ENCODE data around the gene SUN5.
"Not testable (repeated sequence)": the region's sequence is repeated elsewhere in the genome, so short reads cannot be mapped to it uniquely, and the experiment has no call there.

SUN5 gene

DNA sequence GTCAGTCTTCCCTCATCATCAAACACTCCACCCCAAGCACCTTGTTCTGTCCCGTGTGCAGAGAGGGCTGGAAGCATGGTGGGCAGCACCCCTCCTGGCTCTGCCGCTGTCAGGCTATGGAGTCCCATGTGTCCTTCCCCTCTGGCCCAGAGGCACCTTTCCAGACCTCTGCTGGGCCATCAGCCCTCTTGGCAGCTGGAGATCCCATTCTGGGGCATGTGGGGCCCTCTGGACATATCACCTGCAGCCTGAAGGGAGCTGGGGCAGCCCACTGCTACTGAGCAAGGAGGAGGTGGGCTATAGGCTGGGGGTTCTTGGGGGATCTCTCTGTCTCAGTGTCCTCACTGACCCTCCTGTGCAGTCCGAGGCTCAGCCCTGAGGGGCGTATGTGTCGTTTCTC lies 42.2 kb downstream of the SUN5 start:
- no peak for DNase-seq

DNA sequence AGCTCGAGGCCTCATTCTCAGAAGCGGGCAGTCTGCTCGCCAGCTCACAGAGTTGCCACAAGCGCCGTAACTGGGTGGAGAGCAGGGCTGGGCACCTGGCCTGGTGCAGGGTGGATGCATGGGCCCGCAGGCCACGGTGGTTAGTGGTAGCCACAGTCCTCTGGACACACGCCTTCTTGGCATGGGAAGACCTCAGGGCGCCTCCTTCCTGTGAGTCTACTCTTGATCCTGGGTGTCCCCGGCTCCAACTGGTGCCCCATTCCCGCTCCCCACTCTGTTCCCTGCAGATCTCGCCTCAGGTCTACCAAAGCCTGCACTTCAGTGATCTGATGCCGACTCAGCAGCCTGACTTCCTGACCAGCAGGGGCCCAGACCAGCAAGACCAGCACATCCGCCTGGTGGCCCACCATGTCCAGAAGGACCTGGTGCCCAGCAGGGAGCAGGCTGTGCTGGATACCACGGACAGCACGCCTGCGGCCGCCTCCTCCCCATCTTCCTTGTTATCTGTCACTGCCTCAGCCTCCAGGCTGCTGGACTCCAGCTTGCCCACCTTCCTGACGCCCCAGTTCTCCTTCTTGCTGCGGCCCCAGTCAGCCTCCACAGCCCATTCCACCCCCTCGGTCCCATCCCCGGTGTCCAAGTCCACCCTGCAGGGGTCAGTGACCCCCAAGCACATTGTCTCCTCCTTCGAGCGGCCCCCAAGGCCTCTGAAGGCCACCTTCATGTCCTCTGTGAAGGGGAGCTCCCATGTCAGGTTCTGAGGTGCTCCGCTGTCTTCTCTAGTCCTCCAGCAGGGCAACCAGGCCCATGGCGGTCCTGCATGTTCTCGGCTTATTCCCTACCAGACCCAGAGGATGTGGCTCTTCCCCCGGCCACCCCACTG lies 43.1 kb downstream of the SUN5 start:
- DNase-seq: no peak

DNA sequence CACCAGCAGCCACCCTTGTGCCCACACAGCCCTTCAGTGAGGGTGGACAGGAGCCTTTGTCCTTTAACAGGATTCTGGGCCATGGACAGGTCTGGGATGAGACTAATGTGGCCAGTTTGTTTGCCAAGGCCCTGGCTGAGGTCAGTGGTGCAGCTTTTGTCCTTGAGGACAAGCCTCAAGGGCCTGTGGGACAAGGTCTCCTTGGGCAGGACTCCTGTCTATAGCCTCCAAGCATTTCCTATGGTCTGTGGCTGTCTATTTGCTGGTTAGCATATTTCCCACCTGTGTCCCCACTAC lies 44.1 kb downstream of the SUN5 start:
- no peak for DNase-seq

DNA sequence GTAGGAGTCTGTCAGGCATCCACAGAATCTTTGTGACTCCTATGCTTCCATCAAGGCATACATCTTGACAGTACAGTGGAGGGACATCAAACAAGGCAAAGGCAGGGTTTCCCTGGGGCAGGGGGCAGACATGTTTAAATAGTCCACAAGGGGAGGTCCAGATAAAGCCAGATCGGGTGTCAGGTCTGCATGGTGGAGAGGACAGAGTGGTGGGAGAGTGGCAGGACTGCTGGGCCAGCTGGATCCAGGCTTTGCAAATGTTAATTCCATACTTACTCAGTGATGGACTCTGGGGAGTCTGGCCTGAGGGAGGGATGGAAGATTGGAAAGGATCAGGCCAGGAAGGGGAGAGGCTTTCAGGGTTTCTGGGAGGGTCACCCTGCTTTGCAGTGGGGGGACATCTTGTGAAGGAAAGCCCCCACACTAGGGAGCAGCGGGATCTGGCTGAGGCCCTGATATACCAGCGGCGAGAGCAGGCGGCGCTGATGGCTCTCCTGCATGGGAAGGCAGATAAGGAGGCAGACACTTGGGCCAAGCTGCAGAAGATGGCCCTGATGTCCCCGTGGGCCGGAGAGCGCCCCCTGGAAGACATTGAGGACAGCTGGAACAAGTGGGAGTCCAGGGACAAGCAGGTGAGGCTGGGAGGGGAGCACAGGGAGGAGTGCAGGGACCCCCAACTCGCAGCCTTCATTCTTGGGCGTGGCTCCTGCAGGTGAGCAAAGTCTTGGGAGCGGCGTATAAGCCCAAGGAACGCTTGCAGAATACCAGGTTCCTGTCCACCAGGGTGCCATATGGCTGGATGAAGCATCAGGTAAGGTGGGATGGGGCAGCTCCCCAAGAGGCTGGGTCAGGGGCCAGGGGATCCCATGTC lies 44.6 kb downstream of the SUN5 start:
- no peak for DNase-seq

DNA sequence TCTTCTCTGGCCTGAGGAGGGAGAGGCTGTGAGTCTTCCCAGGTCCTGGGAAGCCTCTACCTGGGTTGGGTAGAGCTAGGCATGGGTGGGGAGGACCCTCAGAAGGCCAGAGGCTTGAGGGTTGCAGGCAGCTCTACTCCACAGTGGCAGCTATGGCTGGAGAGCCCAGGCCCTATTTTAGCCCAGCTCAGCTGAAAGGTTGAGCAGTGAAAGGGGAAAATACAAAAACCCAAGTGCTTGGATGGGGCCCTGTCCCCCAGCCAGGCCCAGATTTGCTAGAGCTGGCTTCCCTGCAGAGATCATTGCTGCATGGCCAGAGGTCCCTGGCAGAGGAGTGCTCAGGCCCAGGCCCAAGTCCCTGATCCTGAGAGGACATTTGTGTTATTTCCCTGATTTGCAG lies 45.7 kb downstream of the SUN5 start:
- no peak for DNase-seq

- no peak for DNase-seq
Observed at GRCh38 chr20:32957459-32957858, 46.8 kb downstream of the SUN5 start.

DNA sequence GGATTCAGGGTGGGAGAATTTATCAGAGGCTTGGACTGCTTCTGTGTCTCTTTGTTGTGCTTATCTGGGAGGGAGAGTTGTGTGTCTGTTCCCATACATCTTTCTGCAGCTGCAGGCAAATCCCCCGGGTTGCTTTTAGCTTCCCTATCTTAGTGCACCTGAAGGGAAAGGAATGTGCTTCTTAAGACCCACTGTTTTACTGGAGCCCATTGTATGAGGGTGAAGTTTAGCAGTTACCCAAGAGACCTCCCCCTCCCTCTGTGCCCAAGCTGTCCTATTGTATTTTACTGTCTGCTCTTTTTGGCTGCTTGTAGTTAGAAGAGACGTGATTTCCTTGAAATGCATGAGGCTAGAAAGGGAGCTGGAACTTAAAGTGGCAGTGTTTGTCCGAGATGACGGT lies 53.7 kb downstream of the SUN5 start:
- not testable (repeated sequence) for DNase-seq

- DNase-seq: no peak
Observed at GRCh38 chr20:32946629-32947028, 57.6 kb downstream of the SUN5 start.

- no peak for DNase-seq
Observed at GRCh38 chr20:32945710-32946221, 58.5 kb downstream of the SUN5 start.

DNA sequence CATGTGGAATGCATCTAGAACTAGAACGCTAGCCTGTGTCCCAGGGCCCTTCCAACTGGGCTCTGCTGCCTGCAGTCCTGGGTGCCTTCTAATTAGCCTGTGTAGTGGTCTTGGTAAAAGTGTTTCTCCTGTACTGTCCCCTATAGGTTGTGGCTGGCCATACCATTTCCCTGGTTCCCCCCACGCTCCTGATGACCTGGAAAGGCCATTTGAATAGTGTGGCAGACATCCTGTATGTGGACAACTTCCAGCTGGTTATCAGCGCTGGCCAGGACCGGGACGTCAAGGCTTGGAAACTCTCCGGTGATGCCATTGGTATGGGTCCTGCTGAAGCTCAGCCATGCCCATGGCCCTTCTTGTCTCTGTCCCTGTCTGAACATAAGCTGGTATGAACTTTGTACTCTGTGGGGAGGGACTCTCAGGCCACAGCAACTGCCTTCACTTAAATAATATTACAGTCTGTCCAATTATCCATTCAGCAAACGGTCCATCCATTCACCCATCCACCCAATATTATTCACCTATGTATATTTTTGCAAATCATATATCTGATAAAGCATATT lies 60.7 kb downstream of the SUN5 start:
- no peak for DNase-seq

DNA sequence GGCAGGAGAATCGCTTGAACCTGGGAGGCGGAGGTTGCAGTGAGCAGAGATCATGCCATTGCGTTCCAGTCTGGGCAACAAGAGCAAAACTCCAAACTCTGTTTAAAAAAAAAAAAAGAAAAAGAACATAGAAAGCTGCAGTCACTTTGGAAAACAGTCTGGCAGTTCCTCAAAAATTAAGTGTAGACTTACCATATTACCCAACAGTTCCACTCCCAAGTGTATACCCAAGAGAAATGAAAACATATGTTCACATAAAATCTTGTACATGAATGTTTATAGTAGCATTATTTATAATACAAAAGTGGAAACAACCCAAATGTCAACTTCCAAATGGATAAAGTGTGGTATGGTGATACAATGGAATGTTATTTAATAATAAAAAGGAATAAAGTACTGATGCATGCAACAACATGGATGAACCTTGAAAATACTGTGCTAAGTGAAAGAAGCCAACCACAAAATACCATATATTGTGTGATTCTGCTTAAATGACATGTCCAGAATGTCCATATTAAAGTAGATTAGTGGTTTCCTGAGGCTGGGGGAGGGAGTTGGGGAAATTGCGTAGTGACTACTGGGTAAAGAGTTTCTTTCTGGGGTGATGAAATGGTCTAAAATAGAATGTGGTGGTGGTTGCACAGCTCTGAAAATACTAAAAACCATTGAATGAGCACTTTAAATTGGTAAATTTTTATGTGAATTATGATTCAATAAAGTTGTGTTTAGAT lies 62.9 kb downstream of the SUN5 start:
- no peak for DNase-seq

DNA sequence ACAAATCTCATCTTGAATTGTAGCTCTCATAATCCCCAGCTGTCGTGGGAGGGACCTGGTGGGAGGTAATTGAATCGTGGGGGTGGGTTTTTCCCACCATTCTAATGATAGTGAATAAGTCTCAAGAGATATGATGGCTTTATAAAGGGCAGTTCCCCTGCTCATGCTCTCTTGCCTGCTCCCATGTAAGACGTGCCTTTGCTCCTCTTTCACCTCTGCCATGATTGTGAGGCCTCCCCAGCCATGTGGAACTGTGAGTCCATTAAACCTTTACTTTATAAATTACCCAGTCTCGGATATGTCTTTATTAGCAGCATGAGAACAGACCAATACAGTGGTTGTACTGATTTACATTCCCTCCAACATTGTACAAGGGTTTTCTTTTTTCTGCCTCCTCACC lies 69.7 kb downstream of the SUN5 start:
- DNase-seq: no peak
